Panc1 (cell line): ENCODE measurements around the gene C1QA. TPM values are rescaled to one million over a fixed set of nuclear protein-coding genes. Genes with fewer than 3 reads are reported as not detected.
"Not testable (repeated sequence)": the region's sequence is repeated elsewhere in the genome, so short reads cannot be mapped to it uniquely, and the experiment has no call there.

Experiments used
- ATAC-seq: fragments of 200-7000 bp; cut with Tn5 transposase; 2 replicates; pipeline ENCODE4 v1.9.1; 2020; ENCODE audit warnings: mild to moderate bottlenecking, moderate library complexity
- BruUV-seq: library from RNA; stranded (reverse); fragments of 400-500 nt; replicated peaks from 2 replicates; lab custom pipeline; 2021; lab: Mats Ljungman, UMichigan
- CTCF ChIA-PET: fragments of 300-600 bp; sonication (Branson Sonifier 250); formaldehyde crosslinking; loops from one replicate; lab custom pipeline; 2022; ENCODE audit warnings: antibody characterized with exemption; lab: Charles Lee
- POLR2A ChIA-PET: fragments of 300-600 bp; sonication (Branson Sonifier 250); formaldehyde crosslinking; loops from one replicate; lab custom pipeline; 2022; ENCODE audit warnings: antibody characterized with exemption; lab: Charles Lee
- DNase-seq: peaks from one replicate; pipeline ENCODE4 v3.0.0-alpha.2; 2010; ENCODE audit warnings: low read depth, low spot score
- H3K27ac ChIP-seq: 2 replicates; pipeline ENCODE4 v1.5.1; 2011; ENCODE audit warnings: mild to moderate bottlenecking, low read length, inconsistent platforms
- H3K27me3 ChIP-seq: fragments of 200-500 bp; sonication (Bioruptor generic); 2 replicates; pipeline ENCODE4 v1.6.0; 2014; ENCODE audit warnings: low read length, inconsistent platforms; ENCODE audit not compliant: control insufficient read depth, insufficient read depth
- H3K36me3 ChIP-seq: fragments of 200-500 bp; sonication (Bioruptor generic); 2 replicates; pipeline ENCODE4 v1.5.1; 2014; ENCODE audit warnings: inconsistent platforms, mild to moderate bottlenecking, low read length, moderate library complexity; ENCODE audit not compliant: control insufficient read depth, insufficient read depth
- H3K4me1 ChIP-seq: 2 replicates; pipeline ENCODE4 v1.5.1; 2011; ENCODE audit warnings: inconsistent platforms, mild to moderate bottlenecking, low read length, moderate library complexity; ENCODE audit not compliant: control insufficient read depth, insufficient read depth
- H3K4me3 ChIP-seq, 2 experiments: 2 replicates each; pipeline ENCODE4 v1.5.1; 2011 to 2012; ENCODE audit warnings: low read depth in 2 of 2, low read length in 2 of 2, mild to moderate bottlenecking in 2 of 2, inconsistent platforms in 1 of 2, moderate library complexity in 1 of 2
- H3K9me3 ChIP-seq: fragments of 200-500 bp; sonication (Bioruptor generic); 2 replicates; pipeline ENCODE4 v1.5.1; 2014; ENCODE audit warnings: low read depth, mild to moderate bottlenecking, inconsistent platforms, low read length, moderate library complexity; ENCODE audit not compliant: control insufficient read depth, insufficient read depth
- REST ChIP-seq, 2 experiments: IDR thresholded peaks; 2 replicates each; pipeline ENCODE4 v1.6.1; 2011 to 2012; ENCODE audit warnings: low read depth in 2 of 2, control low read depth in 1 of 2, low read length in 1 of 2, mild to moderate bottlenecking in 1 of 2, moderate library complexity in 1 of 2; ENCODE audit not compliant: insufficient read depth in 1 of 2
- SIN3A ChIP-seq: IDR thresholded peaks from 2 replicates; pipeline ENCODE4 v1.6.1; 2012; ENCODE audit warnings: low read depth, mild to moderate bottlenecking, low read length, moderate library complexity, borderline replicate concordance; ENCODE audit not compliant: insufficient read depth
- TCF7L2 ChIP-seq: IDR thresholded peaks from 2 replicates; pipeline ENCODE4 v1.6.1; 2011; ENCODE audit warnings: mild to moderate bottlenecking, low read depth, low read length, inconsistent platforms
- in situ Hi-C: cut with HindIII; loops from 2 replicates; pipeline ENCODE4 v1.10.0; 2016; ENCODE audit warnings: low sequenced_read_pairs, low pct_unique_long_range_greater_than_20kb
- intact Hi-C: fragments of 100-400 bp; cut with micrococcal nuclease; formaldehyde crosslinking; loops from one replicate; pipeline ENCODE4 v1.10.0; 2022; ENCODE audit not compliant: unreplicated experiment
- total RNA-seq: library from RNA; stranded (reverse); gene quantifications from one replicate; pipeline ENCODE4 v1.2.1, GENCODE V29; 2021; ENCODE audit not compliant: unreplicated experiment

C1QA gene
- total RNA-seq, 1 experiment from 2014 or later: 0.41 TPM

DNA sequence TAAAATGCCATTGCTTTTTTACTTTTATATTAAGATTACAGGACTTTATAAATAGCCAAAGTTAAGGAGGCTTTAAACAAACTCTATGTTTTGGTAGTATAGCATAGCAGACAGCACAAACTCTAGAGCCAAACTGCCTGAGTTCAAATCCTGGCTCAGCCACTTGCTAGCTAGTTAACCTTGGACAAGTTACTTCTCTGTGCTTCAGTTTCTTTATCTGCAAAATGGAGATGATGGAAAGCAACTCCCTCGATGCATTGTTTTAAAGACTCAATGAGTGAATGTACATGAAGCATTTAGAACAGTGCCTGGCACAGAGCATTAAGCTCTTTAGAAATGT lies 38.0 kb downstream of the C1QA start:
- ATAC-seq: peak; percentile 18; the same call in 1 of the 2 replicates
- Histone ChIP-seq H3K4me1 (no peaks in the 10 kb centered on the region), H3K27ac (no peak overlapping the region), H3K27me3 (no peaks in the 10 kb centered on the region), H3K4me3 (no peak overlapping the region), H3K36me3 (no peaks in the 10 kb centered on the region), H3K9me3 (no peaks in the 10 kb centered on the region)
- ChIA-PET POLR2A (interaction anchor here (0.6 kb wide), 1 partner anchor 409 kb away, joined by 3 read pairs; no protein-coding TSS in a partner anchor), CTCF (interaction anchor here (0.5 to 1.5 kb wide), 4 partner anchors 106 to 344 kb away, joined by 3 to 7 read pairs (median 6); no protein-coding TSS in a partner anchor)
- intact Hi-C loops (loop anchor here (5.0 kb wide), 2 partner anchors 213 to 258 kb away; no protein-coding TSS in a partner anchor), in situ Hi-C loops (no loop called here)
- DNase-seq: no peak
- no TSS peak for BruUV-seq
- no peak for TF ChIP-seq SIN3A
- TF ChIP-seq TCF7L2: no peak

DNA sequence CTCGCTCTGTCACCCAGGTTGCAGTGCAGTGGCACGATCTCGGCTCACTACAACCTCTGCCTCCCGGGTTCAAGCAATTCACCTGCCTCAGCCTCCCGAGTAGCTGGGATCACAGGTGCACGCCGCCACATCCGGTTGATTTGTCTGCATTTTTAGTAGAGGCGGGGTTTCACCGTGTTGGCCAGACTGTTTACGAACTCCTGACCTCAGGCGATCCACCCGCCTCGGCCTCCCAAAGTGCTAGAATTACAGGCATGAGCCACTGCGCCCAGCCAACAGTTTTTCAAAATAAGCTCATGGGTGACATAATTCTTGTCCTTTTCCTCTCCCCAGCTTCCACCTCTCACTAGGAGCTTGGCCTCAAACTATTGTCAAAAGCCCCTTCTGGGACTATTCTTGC lies 39.7 kb downstream of the C1QA start:
- H3K9me3 ChIP-seq, DNase-seq, H3K27ac ChIP-seq, POLR2A ChIA-PET, H3K27me3 ChIP-seq, ATAC-seq, H3K4me3 ChIP-seq, in situ Hi-C loops, H3K4me1 ChIP-seq, BruUV-seq, H3K36me3 ChIP-seq, intact Hi-C loops: not testable (repeated sequence)
- CTCF ChIA-PET: interaction anchor here (0.5 to 0.7 kb wide), 3 partner anchors 257 to 565 kb away, joined by 3 to 11 read pairs (median 7); no protein-coding TSS in a partner anchor

GRCh38 chr1:22676916-22677583 lies 40.6 kb downstream of the C1QA start:
- no peak for DNase-seq
- intact Hi-C loops (no loop called here), in situ Hi-C loops (no loop called here)
- ChIA-PET CTCF (interaction anchor here (0.6 kb wide), 1 partner anchor 257 kb away, joined by 11 read pairs; no protein-coding TSS in a partner anchor), POLR2A (no interaction called here)
- no peak for ATAC-seq
- Histone ChIP-seq H3K27ac (no peak overlapping the region), H3K36me3 (no peaks in the 10 kb centered on the region), H3K27me3 (no peaks in the 10 kb centered on the region), H3K9me3 (no peaks in the 10 kb centered on the region), H3K4me1 (no peaks in the 10 kb centered on the region), H3K4me3 (no peak overlapping the region)
- BruUV-seq: no TSS peak
- no peak for TF ChIP-seq REST (IDR thresholded peaks at IDR 0.05; ENCODE audit: insufficient read depth in 1 of 2, low read depth in 2 of 2, low read length in 1 of 2)
- no peak for TF ChIP-seq TCF7L2
- TF ChIP-seq SIN3A: no peak
